Nucleus accumbens (tissue), 56 donors: Measurements from ENCODE around the gene YIF1A.
"Not testable (repeated sequence)": the region's sequence is repeated elsewhere in the genome, so short reads cannot be mapped to it uniquely, and the experiment has no call there.

Source experiments
- DNase-seq, 56 donors: peaks; one replicate each; lab custom pipeline; 2025; lab: John Stamatoyannopoulos, UW

Gene YIF1A

DNA sequence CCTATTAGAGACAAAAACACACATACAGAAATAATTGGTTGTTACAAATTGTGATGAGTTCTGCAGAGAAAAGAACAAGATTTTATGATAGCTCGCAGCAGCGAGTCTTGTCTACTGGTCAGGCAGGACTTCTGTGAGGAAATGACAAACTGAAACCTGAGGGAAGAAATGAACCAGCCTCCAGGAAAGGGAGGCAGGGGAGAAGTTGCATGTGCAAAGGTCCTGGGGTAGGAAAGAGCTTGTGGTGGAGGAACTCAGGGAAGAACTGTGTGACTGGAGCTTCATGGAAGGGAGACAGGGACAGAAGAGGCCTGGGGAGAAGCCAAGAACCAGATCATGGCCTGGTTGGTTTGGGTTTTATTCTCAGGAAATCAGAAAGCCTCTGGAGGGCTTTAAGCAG lies 29.7 kb downstream of the YIF1A start:
- DNase-seq, result no peak

DNA sequence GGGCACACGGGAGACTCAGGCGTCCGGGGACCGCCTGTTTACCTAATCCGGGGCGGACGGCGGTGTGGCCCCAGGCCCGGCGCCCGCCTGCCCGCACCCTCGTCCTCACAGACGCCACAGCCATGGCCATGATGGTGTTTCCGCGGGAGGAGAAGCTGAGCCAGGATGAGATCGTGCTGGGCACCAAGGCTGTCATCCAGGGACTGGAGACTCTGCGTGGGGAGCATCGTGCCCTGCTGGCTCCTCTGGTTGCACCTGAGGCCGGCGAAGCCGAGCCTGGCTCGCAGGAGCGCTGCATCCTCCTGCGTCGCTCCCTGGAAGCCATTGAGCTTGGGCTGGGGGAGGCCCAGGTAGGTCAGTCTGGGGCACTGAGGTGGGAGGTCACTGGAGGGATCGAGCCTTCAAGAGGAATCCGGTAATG lies 30.5 kb downstream of the YIF1A start:
- no peak for DNase-seq

DNA sequence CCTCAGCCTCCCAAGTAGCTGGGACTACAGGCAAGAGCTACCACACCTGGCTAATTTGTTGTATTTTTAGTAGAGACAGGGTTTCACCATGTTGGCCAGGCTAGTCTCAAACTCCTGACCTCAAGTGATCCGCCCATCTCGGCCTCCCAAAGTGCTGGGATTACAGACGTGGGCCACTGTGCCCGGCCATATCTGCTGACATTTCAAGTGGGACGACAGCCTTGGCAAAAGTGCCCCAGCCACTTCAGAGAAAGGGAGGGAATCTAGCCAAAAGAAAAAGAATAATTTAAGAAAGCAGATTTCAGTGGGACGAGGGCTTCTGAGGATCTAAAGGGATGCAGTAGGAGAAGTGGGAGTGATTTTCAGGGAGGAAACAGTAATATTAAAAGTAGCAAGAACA lies 35.9 kb downstream of the YIF1A start:
- not testable (repeated sequence) for DNase-seq

DNA sequence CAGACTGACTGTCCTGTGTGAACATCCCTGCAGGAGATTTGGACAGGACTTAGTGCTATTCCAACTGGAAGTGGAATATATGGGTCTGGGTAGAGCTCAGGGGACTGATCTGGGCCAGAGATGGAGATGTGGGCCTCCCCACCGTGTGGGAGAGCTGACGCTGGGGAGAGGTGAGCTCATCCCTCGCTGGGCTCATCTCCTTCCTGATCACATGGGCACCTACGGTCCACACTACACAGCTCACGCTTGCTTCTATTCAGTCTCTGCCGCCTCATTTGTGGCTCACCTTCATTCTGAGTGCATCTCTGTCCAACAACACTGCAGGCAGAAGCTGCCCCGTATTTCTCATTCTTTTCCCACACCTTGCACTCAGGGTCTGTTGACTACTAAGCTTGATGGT lies 37.1 kb downstream of the YIF1A start:
- no peak for DNase-seq

DNA sequence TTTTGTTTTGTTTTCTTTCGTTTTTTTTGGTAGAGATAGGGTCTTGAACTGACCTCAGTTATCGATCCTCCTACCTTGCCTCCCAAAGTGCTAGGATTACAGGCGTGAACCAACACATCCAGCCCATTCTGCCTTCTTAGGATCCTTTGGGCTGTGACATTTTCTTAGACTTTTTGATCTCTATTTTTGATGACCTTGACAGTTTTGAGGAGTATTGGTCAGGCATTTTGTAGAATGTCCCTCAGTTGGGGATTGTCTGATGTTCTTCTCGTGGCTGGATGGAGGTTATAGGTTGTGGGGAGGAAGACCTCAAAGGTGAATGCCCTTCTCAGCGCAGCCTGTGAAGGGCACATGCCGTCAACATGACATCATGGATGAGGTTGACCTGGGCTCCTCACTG lies 40.0 kb downstream of the YIF1A start:
- no peak for DNase-seq

DNA sequence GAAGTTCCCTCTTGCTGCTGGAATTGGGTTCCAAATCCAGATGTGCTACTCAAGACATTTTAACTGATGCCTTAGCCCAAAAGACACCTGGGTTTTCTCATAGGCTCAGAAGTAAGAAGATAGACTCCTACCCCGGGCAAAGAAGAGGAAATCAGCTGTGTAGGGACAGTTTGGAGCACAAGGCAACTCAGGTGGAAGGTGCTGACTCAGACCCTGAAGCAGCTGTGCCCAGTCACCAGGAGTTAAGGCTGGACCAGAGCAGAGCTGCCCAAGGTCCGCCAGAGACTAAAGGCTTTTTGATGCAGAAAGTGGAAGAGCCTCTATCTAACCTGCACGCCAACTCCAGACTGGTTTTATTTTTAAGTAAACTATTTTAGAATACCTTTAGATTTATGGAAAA lies 41.1 kb downstream of the YIF1A start:
- no peak for DNase-seq

DNA sequence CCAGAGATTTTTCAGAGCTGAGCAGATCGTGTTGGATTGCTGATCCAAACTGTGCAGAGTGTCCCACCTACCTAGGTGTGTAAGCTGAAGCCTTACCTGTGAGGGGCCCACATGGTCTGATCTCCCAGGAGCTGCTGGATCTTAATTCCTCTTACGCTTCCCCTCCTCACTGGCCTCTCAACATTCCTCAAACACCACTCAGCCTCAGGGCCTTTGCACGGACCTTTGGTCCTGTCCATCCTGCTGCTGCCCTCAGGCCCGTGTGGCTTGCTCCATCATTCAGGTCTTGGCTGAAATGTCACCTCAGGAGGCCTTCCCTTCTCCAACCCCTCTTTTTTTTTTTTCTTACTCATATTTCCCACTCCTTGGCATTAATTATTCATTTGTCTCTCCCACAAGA lies 41.6 kb downstream of the YIF1A start:
- DNase-seq, result no peak

DNA sequence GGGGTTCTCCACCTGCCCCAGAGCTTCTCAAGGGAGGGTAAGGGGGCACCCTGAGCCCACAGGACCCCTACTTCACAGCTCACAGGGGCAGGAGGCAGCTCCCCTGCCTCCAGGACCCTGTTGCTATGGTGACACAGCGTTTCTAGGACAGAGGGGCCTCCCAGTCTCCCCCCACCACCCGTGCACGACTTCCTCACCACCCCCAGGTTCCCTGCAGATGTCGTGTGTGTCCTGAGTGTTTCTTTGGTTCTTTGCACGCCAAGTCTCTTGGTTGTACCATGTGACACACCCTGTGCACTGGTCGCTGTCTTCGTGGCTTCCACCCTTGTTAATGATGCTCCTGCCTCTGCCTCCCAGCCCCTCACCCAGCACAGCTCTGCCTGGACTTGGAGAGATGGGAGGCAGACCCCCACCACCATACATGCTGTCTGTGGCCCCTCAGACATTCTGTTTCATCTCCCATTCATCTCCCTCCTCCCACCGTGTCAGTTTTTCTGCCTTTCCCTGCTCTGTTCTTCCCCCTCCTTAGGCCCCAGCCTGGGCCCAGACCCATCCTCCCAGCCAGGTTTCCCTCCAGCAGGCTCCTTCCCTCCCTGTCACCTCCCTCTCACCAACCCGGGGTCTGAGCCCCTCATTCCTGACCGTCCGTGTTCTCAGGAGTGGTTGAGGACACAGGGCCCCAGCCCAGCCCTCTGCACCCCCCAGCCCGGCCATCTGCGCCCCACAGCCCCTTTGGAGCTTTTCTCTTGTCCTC lies 45.0 kb downstream of the YIF1A start:
- DNase-seq, result no peak

DNA sequence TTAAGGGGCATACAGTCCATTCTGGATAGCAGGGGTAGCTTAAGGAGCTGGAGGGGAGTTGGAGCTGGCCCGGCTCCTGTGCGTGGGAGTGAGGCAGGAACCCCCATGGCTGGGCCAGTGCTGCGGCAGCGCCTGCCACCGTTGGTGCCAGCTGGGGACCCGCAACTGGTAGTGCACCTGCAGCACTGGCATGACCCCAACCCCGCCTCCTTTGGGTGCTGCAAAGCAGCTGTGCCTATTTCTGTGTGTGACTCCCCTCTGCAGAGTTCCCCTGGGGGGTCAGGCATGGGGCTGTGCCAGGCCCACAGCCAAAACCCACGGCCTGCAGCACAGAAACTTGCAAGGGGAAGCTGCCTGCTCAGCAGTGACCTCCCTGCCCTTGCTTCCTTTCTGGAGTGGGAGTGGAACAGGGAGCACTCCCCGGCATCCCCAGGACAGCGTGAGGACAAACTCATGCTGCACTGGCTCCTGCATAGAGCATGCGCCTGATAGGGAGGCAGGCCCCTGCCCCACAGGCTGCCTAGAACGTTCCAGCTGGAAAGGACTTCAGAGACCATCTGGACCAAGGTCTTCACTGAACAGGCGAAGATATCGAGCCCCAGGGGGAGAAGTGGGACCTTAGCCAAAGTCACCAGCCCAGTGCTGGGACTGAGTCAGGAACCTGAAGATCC lies 46.7 kb downstream of the YIF1A start:
- DNase-seq, result no peak

DNA sequence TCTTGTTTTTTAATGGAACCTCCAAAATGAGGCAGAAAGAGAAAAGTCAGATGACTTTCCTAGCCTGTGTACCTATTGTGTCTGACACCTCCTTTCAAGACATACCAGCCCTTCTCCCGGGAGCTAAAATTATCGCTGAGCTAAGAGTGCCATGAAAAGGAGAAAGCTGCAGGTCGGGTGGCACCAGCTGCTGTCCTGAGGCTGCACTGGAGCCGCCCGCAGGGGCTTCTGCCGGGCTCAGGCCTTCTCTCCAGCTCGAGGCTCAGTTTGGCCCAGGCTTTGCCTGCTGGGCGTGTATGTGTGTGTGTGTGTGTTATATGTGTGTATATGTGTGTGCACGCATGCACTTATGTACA lies 48.2 kb downstream of the YIF1A start:
- DNase-seq, result peak in 1 of 56 donors; percentile 12

DNA sequence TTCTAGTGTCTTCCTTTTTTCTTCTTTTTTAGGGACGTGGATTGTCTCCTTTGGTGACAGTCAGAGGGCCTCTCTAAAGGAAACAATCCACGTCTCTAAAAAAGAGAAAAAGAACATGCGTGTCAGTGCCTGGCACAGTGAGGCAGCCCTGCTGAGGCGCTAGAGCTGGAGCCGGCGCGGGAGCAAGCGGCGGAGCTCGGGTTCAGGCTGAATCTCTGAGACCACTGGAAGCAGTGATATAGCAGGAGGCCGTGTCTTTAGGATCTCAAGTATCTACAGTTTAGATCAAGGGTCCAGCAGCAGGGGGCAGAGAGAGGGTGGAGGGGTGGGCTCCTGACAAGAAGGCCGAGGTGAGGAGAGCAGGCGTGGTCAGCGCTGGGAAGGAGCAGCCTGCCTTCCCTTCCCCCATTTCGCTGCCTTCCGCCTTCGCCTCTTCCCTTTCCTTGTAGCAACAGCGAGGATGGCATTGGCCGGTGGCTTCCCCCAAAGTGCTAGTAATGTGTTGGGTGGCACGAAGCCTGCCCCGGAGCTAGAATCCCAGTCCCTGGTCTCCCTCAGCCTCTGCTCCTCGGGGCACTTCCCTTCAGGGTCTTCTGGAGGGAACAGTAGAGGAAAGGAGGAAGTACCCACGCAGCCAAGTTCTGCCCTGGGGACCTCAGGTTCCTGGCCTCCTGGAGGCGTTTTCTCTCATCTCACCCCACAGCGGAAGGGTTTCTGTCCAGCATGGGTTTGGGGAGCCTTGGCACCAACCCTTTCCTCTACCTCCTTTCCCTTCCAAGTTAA lies 48.8 kb downstream of the YIF1A start:
- no peak for DNase-seq

DNA sequence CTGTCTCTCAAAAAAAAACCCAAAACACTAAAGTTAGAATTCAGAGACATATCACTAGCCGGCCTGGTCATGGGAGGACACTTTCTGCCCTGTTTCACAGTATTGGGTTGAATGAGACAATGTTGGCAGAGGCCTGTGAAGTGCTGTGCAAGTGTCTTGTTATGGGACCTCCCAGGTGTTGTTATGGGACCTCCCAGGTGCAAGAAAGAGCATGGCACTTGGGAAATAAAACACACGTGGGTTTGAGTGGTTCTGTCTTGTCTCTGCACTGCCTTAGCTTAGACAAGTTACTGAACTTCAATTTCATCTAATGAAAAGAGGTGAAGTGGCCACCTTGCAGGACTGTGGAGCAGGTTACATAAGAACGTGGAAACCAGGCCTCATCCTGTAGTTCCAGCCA lies 49.4 kb downstream of the YIF1A start:
- no peak for DNase-seq

DNA sequence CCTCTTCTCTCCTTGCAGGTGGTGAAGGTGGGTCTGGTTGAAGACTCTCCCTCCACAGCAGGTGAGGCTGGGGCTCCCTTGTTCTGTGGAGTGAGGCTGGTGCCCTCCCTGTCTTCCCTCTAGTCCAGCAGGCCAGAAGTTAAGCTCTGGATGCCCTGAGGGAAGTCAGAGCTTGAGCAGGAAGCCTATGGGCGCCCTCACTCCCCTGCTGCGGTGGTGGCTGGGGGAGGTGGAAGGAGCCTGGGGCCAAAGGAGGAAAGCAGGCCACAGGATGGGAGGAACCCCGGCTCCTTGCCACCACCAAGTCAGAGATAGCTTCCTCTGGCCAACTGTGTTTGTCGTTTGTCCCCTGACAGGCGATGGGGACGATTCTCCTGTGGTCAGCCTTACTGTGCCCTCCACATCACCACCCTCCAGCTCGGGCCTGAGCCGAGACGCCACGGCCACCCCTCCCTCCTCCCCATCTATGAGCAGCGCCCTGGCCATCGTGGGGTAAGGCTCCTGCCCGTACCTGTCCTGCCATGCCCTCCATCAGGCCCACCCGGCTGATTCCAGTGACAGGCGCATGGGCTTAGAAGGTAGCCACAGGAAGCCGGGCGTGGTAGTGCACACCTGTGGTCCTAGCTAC lies 50.0 kb downstream of the YIF1A start:
- no peak for DNase-seq

DNA sequence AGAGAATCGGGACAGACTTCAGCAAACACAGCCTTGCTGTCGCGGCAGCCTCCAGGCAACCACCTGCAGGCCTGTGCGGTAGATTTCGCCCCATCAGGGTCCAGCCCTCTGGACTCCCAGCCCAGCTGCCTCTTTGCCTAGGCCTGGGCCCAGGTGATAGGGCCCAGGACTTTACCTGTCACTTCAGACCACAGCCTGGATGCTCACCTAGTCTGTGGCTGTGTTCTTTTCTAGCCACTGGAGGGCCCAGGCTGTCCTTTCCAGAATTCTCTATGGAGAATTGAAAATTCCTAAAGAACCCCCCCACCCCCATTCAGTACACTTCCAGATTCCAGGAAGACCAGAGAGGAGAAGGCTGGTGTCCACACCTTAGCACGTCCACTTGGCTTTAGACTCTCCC lies 51.1 kb downstream of the YIF1A start:
- DNase-seq, result no peak

DNA sequence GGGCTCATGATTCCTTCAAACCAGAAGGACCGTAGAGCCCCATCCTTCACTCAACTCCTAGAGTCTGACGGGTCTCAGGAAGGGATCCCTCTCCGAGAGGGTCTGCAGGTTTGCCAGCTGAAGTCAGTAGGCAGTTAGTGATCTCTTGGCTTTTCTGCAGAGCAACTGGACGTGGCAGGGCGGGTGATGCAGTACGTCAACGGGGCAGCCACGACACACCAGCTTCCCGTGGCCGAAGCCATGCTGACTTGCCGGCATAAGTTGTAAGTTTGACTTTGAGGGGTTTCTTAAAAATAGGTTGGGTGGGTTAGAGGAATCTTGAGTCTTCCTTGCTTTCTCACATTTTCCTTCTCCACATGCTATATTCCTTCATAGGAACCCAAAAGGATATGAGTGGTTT lies 53.8 kb downstream of the YIF1A start:
- DNase-seq, result no peak
